GM13976 (cell line): ENCODE measurements around the gene ST6GALNAC6.

Source experiments
- DNase-seq: peaks from one replicate; pipeline ENCODE4 v3.0.0; 2012; ENCODE audit warnings: low spot score
- in situ Hi-C: fragments of 300-500 bp; cut with MboI; formaldehyde crosslinking; loops from one replicate; pipeline ENCODE4 v1.12.0; 2022; ENCODE audit warnings: low sequenced_read_pairs, mixed read lengths, inconsistent platforms; ENCODE audit not compliant: unreplicated experiment
- TF ChIP-seq, protein P1 (sequence below): IDR thresholded peaks from 2 replicates; pipeline ENCODE4 v1.5.1; 2012; ENCODE audit warnings: borderline replicate concordance, mild to moderate bottlenecking; ENCODE audit not compliant: insufficient read depth; ENCODE audit errors: extremely low read depth, missing control alignments, control extremely low read depth

Gene ST6GALNAC6

DNA sequence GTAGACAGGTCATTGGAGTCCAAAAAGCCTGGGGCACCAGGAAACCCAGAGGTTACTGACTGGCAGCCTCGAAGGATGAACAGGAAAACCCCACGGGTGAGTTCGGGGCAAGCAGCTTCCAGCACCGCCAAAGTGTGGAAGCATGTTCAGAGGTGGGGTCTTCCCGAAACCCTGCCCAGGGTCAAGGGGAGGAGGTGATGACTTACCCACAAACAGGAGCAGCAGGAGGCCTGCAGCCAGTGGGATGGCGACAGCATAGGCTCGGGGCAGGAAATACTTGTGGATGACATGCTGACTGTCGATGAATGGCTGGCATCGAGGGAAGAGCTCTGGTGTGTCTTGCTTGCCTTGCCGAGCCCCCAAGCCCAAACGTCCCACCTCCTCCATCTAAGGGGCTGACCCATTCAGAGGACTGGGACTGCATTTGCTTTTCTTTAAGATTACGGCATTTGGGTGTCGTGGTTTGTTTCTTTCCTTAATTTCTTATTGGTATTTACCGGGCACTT, 37.0 kb upstream of the ST6GALNAC6 start:
- no peak for DNase-seq
- TF ChIP-seq, protein P1, sequence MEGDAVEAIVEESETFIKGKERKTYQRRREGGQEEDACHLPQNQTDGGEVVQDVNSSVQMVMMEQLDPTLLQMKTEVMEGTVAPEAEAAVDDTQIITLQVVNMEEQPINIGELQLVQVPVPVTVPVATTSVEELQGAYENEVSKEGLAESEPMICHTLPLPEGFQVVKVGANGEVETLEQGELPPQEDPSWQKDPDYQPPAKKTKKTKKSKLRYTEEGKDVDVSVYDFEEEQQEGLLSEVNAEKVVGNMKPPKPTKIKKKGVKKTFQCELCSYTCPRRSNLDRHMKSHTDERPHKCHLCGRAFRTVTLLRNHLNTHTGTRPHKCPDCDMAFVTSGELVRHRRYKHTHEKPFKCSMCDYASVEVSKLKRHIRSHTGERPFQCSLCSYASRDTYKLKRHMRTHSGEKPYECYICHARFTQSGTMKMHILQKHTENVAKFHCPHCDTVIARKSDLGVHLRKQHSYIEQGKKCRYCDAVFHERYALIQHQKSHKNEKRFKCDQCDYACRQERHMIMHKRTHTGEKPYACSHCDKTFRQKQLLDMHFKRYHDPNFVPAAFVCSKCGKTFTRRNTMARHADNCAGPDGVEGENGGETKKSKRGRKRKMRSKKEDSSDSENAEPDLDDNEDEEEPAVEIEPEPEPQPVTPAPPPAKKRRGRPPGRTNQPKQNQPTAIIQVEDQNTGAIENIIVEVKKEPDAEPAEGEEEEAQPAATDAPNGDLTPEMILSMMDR = no peak
- in situ Hi-C loops = loop anchor here (25.0 kb wide), 1 partner anchor 101 kb away; no protein-coding TSS in a partner anchor

DNA sequence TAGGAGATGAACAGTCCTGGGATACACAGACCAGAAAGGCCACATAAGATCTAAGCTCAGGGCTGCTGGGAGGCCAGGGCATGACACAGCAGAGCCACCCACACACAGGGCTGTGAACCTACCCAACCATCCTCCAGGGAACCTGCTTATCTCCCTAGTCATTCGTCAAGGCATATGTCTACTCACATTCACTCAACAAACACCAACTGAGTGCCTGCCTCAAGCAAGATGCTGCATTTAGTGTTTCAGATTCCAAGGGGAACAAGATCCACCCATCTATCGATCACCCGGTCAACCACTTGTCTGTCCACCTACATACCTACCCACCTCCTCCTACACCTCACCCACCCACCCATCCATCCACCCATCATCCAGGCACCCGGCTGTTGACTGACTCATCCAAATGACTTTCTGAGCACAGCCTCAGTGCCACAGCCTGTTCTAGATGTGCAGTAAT, 36.4 kb upstream of the ST6GALNAC6 start:
- in situ Hi-C loops = loop anchor here (25.0 kb wide), 1 partner anchor 102 kb away; no protein-coding TSS in a partner anchor
- DNase-seq = no peak
- TF ChIP-seq, protein P1 = no peak

DNA sequence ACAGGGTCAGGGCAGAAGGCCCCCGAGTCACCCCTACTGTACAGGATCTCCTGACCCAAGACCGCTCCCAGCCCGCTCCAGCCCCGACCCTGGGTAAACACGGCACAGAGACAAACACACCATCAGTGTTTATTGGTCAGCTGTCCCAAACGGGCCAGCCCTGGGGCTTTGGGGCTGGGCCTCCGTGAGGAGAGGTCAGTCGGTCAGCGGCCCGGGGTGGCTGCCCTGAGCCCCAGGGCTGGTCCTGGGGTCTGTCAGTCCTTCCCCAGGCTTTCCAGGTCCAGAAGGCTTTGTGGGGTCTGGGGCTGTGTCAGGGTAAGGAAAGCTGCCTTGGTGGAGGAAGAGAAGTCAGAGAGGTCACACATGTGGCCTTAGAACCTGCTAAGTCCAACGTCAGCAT, 35.6 kb upstream of the ST6GALNAC6 start:
- in situ Hi-C loops = loop anchor here (25.0 kb wide), 1 partner anchor 102 kb away; no protein-coding TSS in a partner anchor
- DNase-seq = no peak
- TF ChIP-seq, protein P1 = no peak

DNA sequence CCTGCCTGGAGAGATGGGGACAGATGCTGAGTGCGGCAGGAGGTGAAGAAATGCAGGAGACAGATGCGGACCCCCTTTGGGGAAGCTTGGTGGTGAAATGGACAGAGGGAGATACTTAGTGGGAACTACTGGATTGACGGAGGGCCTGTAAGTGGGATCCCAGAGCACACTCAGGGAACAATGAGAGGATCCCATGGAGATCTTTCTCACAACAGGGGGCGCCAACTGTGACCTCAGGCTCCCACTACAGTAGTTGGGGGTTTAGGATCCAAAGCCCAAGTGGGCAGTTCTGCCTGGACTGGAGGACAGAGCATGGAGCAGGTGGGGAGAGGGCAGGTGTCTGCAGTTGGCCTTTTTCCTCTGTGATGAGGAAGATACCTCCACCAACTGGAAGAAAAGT, 34.8 kb upstream of the ST6GALNAC6 start:
- DNase-seq = no peak
- in situ Hi-C loops = loop anchor here (25.0 kb wide), 1 partner anchor 103 kb away; no protein-coding TSS in a partner anchor
- TF ChIP-seq, protein P1 = no peak

DNA sequence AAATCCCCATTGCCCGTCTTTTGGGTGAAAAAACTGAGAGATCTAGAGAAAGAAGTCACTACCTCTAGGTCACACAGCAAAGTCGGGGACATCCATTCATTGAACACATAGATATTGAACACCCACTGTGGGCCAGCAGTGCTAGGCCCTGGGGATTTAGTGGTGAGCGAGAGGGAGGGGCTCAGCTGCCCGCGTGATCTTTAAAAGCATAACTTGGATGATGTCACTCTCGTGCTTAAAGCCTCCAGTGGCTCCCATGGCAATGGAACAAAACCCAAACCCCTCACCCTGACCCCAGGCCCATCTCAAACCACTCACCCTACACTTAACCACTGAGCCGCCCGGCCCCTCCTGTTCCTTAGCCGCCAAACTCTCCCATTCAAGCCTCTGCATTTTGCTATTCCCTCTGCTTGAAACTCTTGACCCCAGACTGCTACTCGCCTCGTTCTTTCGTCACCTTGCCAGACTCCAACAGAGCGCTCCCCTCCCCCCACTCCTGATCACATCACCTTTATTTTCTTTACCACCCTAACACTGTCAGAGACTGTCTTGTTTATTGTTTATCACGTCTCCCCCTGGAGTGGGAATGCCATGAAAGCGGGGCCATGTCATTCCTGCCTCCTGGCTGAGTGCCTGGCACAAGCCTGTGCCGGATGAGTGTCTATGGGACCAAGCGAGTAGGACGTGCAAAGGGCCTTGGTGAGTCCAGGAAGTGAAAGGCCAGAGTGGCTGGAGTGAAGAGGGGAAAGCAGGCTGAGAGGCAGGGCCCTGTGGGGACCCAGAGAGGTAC, 31.9 kb upstream of the ST6GALNAC6 start:
- TF ChIP-seq, protein P1 = no peak
- in situ Hi-C loops = loop anchor here (25.0 kb wide), 1 partner anchor 106 kb away; no protein-coding TSS in a partner anchor
- DNase-seq = peak; percentile 73

DNA sequence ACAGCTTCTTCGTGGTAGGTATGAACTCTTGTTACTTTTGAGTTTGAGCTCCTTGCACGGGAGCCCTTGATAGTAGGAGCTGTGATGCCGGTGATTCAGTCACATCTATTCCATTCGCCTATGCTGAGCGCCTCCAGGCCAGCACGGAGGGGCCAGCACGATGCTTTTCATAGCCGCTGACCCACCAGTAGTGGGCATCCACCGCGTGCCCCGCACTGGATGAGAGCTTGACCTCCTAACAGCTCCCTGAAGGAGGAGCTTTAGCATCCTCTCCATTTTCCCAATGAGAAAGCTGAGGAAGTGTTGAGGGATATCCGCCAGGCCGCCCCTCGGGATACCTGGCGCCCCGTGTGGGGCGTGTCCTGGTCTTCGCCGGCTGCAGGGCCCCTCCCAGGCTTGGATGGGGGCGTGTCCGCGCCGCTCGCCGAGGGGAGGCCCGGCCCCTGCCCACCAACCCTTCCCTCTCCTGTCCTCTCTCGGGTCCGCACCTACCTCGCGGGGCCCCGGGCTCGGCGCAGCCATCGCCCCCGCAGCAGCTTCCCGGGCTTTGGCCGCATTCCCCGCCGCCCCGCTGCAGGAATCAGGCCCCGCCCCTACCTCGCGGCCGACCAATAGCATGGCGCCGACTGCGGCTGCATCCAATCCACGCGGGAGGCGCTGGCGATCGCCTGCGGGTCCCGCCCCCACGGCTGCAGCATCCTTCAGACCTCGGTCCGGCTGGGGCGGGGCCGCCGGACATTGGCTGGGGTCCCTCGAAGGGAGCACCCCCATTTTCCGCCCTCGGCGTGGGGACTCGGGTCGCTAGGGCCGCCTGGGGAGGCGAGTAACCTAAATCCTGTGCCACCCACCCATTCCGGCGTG, 31.1 kb upstream of the ST6GALNAC6 start, which contains the start of gene PIP5KL1:
Gene PIP5KL1 (minus strand): TSS at position 547 of the 861 bp plus-strand sequence. CDS start 25 bp downstream, at position 522.
- TF ChIP-seq, protein P1 = no peak
- peak; percentile 97 for DNase-seq
- in situ Hi-C loops = loop anchor here (25.0 kb wide), 1 partner anchor 107 kb away; no protein-coding TSS in a partner anchor
